GM21526 (cell line): ENCODE measurements around the gene CFAP92.
"Not testable (repeated sequence)": the region's sequence is repeated elsewhere in the genome, so short reads cannot be mapped to it uniquely, and the experiment has no call there.

Experiments used
- ATAC-seq: cut with Tn5 transposase; IDR thresholded peaks from one replicate; pipeline ENCODE4 v1.9.1; 2021; ENCODE audit warnings: moderate library complexity; ENCODE audit not compliant: unreplicated experiment, low FRiP score

Gene CFAP92

DNA sequence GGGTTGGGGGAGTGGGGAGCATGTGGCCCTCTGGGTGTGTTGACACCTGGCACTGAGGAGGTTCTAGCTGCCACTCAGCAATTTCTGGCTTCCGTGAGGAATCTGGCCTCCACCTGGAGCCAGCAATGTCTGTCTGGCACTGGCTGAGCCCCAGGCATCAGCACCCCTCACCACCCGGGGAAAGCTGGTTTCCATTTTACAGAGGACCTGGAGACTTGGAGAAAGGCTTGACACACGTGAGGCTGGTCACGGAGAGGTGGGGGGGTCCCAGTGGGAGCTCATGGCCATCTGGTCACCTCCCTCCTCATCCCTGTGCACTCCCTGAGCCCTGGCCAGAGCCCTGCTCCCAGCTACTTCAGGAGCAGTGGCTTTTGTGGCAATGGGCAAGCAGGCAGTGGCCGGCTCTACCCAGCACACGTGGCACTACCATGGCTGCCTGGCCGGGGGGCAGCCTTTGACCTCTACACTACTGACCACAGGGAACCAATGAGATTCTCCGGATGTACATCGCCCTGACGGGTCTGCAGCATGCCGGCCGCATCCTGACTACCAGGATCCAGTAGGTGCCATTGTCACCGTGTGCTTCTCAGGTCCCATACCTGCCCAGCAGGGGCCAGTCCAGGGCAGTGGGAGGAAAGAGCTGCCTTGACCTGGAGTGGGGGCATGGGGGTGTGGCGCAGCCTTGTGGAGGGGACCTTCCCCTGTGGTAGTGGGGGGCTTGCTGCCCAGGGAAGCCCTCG is 86.0 kb downstream of the CFAP92 start:
- no peak for ATAC-seq

DNA sequence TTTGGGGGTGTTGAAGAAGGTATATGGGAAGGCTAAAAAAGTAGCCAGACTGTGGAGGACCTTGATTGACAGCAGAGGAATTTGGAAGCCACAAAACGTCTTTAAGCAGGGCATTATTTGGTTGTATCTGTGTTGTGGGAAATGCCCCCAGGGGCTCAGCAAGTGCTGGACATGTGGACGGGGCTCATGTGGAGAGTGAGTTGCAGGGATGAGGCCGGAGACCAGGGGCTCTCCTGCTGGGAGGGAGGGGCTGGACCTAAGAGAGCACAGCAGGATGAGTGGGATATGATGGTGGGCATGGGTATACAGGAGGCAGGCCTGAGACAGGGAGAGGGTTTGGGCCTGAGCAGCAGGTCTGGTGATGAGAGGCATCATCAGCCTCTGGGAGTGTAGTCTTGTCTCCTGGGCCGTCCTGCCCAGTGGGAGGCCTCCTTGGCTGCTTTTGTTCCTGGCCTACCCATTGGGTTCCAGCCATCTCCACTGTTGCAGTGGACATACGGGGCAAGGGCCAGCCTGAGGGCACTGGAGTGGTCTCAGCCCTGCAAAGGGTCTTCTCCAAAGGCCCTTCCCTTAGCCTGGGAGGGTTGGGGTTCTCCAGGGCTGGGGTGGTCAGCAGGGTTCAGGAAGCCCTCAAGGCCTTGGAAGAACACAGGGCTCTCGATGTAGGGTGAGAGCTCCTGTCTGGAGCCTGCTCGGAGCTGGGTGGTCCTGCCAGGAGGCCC is 86.9 kb downstream of the CFAP92 start:
- no peak for ATAC-seq

DNA sequence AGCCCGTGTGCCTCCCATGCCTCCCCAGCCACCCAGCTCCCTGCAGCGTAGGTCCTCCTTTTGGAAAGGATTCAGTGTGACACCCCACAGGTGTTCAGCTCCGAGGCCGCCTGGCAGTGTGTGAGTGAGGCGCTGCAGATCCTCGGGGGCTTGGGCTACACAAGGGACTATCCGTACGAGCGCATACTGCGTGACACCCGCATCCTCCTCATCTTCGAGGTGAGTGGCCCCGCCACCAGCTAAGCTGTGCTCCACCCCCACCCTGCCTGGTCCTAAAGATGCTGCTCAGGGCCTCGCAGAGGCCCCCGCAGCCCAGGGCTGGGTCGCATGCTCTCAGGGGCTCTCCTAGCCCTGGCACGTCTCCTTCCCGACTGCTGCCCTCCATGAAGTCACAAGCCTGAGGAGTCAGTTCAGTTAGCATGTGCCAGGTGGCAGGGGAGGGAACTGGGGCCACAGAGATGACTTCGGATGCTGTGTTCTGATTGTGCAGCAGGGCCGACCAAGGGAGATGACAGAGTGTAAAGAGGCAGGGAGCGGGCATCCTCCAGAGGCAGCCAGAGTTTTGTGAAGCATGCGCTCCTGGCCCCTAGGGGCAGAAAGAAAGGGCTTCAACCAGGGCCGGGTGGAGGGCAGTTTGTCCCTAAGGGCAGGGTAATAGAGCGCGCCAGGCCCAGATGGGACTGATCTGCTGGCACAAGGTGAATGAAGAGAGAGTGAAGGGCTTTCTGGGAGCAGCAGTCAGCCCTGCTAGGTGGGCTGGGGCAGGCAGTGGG is 87.7 kb downstream of the CFAP92 start:
- ATAC-seq: no peak

DNA sequence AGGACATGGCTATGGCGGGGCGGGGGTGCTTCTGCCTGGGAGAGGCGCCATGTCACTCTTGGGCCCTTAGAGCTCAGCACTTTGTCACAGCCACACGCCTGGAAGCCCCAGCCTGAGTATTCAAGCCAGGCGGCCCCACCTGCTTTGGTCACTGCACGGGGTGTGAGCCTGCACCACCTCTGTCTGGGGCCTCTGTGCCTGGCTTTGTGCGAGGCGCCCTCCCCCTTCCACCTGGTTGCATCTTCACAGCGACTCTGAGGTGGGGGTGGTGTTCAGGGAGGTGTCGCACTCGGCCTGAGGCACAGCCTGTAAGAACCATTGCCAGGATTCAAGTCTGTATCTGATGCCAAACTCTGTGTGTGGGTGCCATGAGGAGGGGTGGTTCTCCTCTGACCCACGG is 90.4 kb downstream of the CFAP92 start:
- no peak for ATAC-seq

DNA sequence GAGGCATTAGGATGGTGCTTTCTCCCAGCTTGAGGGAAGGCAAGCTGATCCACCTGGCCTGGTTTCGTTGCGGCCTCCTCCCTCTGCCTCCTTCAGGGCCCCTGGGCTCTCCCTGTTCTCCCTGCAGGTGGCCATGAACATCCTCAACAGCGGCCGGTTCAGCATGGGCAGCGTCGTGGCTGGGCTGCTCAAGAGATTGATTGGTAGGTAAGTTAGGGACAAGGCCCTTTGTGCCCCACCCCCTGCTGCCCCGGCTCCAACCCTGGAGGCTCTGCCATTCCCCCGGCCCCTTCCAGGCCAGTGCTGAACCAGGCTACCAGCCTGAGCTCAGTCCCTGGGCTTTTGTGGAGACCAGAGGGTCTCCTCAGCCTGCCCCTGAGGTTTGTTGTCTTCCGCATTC is 91.5 kb downstream of the CFAP92 start:
- ATAC-seq: no peak

DNA sequence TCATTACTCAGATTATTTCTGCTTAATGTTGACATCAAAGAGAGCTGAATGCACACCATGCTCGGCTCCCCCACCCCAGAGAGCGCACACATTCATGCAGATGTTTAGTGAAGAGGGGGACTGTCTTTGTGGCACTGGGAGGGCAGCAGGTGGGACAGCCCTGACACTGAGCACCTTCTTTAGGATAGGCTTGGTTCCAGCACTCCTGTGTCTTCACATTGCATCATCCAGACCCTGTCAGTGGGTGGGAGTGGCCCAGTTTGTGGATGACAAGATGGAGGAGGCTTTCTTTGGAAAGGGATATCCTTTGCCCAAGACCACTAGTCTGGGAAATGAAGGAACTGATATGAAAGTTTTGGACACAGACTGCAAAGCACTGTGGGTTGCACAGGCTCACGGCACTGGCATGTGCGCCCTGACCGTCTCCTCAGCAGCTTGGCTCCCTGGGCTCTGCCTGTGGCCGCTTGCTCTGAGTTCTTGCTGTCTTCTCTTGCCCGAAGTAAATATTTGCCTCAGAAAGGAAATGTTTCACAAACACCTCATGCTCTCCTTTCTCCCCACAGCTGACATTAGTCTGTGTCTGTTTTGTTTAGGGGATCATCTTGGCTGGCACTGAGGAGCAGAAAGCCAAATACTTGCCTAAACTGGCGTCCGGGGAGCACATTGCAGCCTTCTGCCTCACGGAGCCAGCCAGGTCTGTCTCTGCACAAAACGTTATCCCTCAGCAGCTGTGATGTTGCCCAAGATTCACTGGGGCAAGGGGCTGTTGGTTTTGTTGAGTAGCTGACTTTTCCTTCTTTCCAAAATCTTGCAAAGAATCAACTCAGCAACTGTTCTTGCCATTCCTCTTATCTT is 97.8 kb downstream of the CFAP92 start:
- ATAC-seq: no peak

DNA sequence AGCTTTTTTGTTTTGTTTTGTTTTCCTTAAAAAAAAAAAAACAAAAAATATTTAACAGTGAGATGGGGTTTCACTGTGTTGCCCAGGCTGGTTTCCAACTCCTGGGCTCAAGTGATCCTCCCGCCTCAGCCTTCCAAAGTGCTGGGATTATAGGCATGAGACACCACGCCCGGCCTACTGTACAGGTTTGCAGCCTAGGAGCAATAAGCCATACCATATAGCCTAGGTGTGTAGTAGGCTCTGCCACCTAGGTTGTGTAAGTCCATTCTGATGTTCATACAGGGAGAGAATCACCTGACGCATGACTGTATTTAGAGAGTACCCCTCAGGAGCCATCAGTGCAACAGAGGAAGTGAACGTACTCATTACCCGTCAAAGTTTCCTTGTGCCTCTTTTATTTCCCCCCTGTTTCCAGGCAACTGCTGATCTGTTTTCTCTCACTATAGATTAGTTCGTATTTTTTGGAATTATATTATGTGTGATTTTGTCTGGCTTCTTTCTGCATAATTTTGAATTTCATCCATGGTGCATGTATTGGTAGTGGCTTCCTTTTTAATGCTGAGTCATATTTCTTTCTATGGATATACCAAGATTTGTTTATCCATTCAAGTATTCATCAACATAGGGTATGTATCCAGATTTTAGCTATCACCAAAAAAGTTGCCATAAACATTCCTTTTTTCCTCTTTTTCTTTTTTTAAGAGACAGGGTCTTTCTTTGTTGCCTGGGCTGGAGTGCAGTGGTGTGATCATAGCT is 104.6 kb downstream of the CFAP92 start:
- no peak for ATAC-seq

DNA sequence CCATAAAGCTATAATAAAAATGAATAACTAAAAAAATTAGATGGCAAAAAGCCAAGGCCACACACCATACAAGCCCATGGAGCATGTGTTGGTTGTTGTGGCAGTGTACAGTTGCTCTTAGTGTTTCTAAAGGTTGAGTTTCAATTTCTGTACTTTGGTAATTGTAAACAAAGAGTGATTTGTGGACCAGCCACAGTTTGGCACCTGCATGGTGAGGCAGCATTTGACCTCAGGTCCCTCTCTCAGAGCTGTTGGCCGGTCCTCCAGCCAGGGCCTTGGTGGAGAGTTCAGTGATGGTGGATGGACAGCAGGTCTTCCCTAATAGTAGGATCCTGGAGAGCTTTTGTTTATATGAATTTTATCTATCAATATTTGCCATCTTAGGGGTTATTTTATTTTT is 108.9 kb downstream of the CFAP92 start:
- no peak for ATAC-seq

DNA sequence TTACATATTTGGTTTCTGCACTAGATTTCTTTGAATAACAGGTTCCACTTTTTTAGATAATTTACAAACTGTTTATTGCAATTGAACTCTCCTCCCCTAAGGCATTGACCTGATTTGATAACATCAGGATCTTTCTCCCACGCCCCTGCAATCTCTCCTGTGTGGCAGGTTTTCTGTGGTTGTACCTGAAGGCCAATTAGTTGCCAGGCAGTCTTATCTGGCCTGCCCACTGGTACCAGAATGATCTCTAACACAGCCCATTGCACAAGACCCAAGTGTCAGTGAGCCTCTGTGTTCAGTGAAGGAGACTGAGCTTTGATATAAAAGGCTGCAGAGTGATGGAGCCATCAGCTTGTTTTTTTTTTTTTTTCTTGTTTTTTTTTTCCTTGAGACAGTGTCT is 111.2 kb downstream of the CFAP92 start:
- no peak for ATAC-seq

DNA sequence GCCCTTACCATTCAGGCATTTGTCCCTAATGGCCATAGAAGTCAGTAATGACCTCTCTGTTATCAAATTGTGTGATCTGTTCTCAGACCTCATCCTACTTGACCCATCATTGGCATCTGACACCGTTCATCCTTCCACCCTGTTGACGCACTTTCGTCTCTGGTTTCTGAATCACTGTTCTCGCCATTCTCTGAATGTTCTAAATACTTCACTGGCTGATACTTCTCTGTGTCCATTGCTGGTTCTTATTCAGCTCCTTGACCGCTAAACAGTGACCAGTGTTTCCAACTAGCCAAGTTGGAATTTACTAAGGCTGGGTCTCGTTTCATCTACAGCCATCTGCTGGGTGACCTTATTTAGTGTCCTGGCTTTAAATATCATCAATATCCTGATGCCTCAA is 112.3 kb downstream of the CFAP92 start:
- no peak for ATAC-seq

DNA sequence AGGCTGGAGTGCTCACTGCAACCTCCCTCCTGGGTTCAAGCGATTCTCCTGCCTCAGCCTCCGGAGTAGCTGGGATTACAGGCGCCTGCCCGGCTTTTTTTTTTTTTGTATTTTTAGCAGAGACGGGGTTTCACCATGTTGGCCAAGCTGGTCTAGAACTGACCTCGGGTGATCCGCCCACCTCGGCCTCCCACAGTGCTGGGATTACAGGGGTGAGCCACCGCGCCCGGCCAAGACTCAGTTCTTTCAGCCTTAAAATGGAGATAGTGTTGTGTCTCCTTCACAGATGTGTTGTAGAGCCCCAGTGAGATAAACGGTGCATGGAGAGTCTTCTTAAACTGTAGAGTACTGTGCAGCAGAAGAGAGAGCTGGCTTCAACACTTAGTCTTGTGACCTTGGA is 113.4 kb downstream of the CFAP92 start:
- not testable (repeated sequence) for ATAC-seq

DNA sequence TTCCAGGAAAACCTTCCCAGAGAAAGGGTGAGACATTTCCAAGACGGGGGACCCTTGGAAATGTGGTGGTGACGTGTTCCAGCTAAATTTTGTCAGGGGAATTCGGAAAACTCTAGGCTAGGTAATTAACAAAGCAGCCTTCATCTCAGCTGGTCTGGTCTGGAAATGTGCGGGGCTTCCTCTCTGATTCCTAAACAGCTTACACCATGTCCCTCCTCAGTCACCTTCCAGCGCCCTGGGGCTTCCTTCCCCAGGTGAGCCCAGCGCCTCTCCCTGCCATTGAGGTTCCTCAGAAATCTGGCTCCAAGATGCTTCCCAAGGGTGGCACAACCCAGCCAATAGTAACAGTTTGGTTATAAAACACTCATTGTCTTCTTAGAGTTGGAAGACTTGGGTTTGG is 113.9 kb downstream of the CFAP92 start:
- no peak for ATAC-seq

DNA sequence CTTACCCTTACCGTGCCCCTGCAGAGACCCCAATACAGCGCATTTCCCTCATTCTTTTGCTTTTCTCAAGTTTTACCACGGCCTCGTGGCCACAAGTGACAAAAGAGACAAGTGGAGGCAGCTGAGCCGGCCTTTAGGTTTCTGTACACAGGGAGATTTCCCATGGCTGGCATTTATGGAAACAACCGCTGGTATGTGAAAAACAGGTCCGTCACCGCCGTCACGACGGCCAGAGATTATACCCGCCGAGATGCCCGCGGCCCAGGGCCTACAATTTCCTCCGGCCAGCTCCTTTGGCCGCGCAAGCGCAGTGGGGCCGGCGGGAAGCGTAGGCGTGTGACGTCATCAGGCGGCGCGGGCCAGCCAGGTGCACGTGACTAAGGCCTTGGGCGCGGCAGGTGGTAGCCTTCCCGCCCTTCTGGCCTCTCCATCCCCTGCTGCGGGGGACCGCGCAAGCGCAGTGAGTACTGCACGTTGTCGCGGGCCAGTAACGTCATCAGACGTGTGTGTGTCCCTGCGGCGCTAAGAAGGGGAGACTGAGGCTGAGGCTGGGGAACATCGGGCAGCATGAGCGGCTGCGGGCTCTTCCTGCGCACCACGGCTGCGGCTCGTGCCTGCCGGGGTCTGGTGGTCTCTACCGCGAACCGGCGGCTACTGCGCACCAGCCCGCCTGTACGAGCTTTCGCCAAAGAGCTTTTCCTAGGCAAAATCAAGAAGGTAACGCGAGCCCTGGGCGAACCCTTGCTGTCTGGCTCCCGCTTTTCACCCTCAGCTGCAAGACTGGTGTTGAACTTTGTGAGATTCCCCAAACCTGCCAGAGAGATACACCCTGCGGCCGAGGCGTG is 114.5 kb downstream of the CFAP92 start, which contains the start of gene ACAD9:
ACAD9 (plus strand) TSS at position 496 of the 845 bp plus-strand sequence; CDS start at position 568, 72 bp downstream.
- ATAC-seq: peak; percentile 86

DNA sequence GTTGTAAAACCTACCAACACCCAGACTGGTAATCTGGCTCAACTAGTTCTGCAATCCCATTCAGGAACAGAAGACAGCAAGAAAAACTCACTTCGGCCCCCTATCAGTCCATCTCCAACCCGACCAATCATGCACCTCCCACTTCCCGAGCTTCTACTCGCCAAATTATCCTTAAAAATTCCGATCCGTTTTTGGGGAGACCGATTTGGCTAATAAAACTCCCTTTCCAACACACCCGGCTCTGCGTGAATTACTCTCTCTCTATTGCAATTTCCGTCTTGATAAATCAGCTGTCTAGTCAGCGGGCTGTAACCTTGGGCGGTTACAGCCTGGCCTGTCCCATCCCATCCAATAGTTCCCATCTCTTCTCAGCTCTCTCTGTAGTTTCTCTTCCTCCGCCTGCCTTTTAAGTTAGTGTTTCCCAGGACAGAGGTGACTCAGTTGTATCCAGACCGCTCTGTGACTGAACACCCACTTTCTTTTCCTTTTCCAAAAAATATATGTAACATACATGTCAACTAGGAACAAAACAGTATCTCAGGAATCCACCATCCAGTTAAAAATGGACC is 115.2 kb downstream of the CFAP92 start:
- peak; percentile 5 for ATAC-seq

DNA sequence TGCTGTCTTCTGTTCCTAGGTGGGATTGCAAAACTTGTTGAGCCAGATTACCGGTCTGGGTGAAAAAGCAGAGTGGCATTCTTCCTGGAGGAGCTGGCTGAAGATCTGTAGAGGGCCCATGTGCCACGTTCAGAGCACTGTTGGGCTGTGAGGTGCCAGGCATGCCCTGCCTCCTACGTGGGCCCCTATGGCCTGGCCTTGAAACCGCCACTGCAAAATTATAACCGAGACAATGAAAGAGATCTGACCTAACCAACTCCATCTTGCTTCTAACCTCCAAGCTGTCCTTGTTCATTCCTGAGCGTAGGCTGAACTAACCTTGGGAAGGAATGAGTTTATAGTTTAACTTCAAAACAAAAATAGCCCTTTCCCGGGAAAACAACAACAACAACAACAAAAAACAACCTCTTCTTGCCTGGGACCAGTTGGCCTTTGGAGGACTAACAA is 115.8 kb downstream of the CFAP92 start:
- ATAC-seq: no peak

DNA sequence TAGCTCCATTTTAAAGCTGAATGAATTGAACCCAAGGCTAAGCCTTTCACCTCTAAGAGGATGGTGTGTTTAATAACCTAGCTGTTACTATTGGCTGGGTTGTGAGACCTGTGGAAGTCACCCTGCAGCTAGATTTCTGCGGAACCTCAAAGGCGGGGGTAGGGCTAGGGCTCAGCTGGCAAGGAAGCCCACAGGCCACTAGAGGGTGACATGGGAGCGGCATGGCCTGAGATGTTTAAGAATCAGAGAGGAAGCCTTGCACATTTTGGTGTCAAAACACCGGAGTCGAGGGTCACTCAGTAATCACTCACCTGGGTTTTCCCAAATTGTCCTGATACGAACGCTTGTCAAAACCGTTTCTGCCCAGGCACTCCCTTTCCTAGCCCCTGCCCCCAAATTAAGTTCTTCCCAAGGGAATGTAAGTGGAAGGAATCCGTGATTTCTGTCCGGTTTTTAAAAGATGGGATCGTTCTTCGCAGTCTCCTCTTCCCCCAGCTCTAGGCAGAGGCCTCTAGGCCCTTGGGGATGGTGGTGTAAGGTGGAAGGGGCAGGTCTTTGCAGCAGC is 118.2 kb downstream of the CFAP92 start:
- no peak for ATAC-seq

DNA sequence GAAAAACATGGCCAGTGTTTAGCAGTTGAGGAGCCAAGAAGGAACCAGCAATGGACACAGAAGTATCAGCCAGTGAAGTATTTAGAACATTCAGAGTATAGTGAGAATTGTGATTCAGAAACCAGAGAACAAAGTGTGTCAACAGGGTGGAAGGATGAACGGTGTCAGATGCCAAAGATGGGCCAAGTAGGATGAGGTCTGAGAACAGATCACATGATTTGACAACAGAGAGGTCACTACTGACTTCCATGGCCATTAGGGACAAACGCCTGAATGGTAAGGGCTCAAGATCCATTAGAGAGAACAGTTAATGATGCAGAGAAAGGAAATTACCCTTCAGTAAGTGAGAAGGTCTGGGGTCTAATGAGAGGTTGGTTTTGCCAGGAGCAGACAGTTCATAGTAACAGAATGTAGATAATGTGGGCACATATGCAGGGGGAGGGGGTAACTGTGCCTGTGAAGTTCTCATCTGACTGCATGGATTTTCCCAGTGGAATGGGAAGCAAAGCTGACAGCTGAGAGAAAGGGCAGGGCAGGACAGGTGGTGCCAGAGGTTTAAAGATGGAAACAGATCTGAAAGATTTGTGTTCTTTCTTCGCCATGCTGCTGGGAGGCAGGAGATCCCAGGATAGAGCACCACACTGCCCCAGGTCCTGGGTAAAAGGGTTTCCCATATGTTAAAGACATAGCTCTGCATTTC is 119.2 kb downstream of the CFAP92 start:
- no peak for ATAC-seq
